ENCODE data around the gene TXNDC8.

DNA sequence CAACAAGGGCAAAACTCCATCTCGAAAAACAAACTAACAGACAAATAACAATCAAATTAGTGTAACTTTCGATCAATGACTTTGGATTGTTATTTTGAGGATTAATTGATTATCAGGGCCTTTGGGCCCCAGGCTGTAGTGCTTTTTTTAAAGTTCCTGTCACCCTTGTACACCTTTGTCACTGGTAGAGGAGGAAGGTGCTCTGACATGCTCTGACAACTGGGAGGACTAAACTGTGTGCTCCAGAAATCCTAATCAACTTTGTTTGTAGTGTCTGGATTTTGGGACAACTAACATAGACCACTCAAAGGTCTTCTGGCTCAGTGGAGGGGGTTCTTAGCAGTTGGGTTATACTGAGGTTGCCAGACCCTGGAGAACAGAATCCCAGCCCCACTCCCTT lies 83.2 kb downstream of the TXNDC8 start:
- no peak for TF ChIP-seq POLR2A (IDR thresholded peaks at IDR 0.05)
- no peak for TF ChIP-seq CTCF (IDR thresholded peaks at IDR 0.05)

All from sigmoid colon (tissue), 3 donors.